BE2C (cell line): ENCODE results near the gene SLC29A1.

Experiments used
- DNase-seq: peaks from one replicate; pipeline ENCODE4 v3.0.0-alpha.2; 2020
- H3K27me3 ChIP-seq: fragments of 250-450 bp; sonication (Bioruptor Pico); 2 replicates; pipeline ENCODE4 v1.5.1; 2020; ENCODE audit warnings: mild to moderate bottlenecking
- H3K36me3 ChIP-seq: fragments of 250-450 bp; sonication (Bioruptor Pico); 2 replicates; pipeline ENCODE4 v1.5.1; 2020; ENCODE audit warnings: mild to moderate bottlenecking
- H3K4me1 ChIP-seq: fragments of 250-450 bp; sonication (Bioruptor Pico); 2 replicates; pipeline ENCODE4 v1.5.1; 2020
- H3K4me3 ChIP-seq: 2 replicates; pipeline ENCODE4 v1.5.1; 2011; ENCODE audit warnings: low read depth, low read length
- H3K9me3 ChIP-seq: fragments of 250-450 bp; sonication (Bioruptor Pico); 2 replicates; pipeline ENCODE4 v1.5.1; 2020
- CTCF ChIP-seq: IDR thresholded peaks from 2 replicates; pipeline ENCODE4 v1.5.1; 2012; ENCODE audit warnings: mild to moderate bottlenecking, low read depth, low read length

The SLC29A1 gene

GRCh38 chr6:44245912-44246662, 22.7 kb downstream of the SLC29A1 start:
- H3K36me3 ChIP-seq: peaks cover 41% of the 10 kb centered on the region
- TF ChIP-seq CTCF: peak; percentile 33; the same call in 1 of the 2 replicates
- no peaks in the 10 kb centered on the region for H3K27me3 ChIP-seq
- peak; percentile 92 for DNase-seq
- no peaks in the 10 kb centered on the region for H3K9me3 ChIP-seq
- peaks cover 8% of the 10 kb centered on the region for H3K4me1 ChIP-seq
- H3K4me3 ChIP-seq: peak overlapping the region; percentile 94

DNA sequence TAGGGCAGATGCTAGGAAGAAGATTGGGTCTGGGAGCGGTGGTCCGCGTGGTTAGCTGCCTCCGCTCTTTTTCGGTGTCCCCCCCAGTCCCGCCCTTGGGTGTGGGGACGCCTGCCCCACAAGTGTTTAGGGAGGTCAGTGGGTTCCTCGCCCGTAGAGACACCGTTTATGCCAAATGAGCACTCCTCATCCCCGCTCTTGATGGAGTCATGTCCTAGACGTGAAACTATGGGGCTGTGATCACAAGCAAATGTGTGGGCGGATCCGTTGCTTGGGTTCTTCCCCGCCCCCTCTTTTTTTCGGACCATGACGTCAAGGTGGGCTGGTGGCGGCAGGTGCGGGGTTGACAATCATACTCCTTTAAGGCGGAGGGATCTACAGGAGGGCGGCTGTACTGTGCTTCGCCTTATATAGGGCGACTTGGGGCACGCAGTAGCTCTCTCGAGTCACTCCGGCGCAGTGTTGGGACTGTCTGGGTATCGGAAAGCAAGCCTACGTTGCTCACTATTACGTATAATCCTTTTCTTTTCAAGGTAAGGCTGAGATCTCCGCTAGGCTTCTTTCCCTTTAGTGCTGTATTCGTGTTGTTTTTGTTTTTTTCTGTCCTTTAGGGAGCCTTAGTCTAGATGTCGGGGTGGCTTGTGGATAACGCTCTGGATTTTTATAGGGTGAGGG, 23.4 kb downstream of the SLC29A1 start, which contains the start of gene HSP90AB1:
Gene HSP90AB1, plus strand, starts transcription at position 439 of the 675 bp plus-strand sequence. CDS start 1,529 bp downstream, outside the sequence.
- Histone ChIP-seq H3K9me3 (no peaks in the 10 kb centered on the region), H3K4me3 (peak within 1 kb of the TSS; percentile 94), H3K4me1 (peaks cover 8% of the 10 kb centered on the region), H3K27me3 (no peaks in the 10 kb centered on the region), H3K36me3 (peaks cover 48% of the 10 kb centered on the region)
- no peak for TF ChIP-seq CTCF
- DNase-seq: peak; percentile 95

- peaks cover 56% of the 10 kb centered on the region for H3K36me3 ChIP-seq
Observed at GRCh38 chr6:44247338-44248302, 24.2 kb downstream of the SLC29A1 start.

GRCh38 chr6:44248579-44248978, 25.2 kb downstream of the SLC29A1 start:
- Histone ChIP-seq H3K9me3 (no peaks in the 10 kb centered on the region), H3K27me3 (no peaks in the 10 kb centered on the region), H3K4me3 (peak overlapping the region; percentile 94), H3K36me3 (peaks cover 66% of the 10 kb centered on the region), H3K4me1 (peaks cover 8% of the 10 kb centered on the region)
- DNase-seq: no peak
- no peak for TF ChIP-seq CTCF

More at GRCh38 chr6:44247338-44248302, 24.2 kb downstream of the SLC29A1 start:
- peak overlapping the region; percentile 94 for H3K4me3 ChIP-seq
- H3K4me1 ChIP-seq: peaks cover 8% of the 10 kb centered on the region
- peak; percentile 56 for DNase-seq
- no peaks in the 10 kb centered on the region for H3K9me3 ChIP-seq
- H3K27me3 ChIP-seq: no peaks in the 10 kb centered on the region
- TF ChIP-seq CTCF: no peak

DNA sequence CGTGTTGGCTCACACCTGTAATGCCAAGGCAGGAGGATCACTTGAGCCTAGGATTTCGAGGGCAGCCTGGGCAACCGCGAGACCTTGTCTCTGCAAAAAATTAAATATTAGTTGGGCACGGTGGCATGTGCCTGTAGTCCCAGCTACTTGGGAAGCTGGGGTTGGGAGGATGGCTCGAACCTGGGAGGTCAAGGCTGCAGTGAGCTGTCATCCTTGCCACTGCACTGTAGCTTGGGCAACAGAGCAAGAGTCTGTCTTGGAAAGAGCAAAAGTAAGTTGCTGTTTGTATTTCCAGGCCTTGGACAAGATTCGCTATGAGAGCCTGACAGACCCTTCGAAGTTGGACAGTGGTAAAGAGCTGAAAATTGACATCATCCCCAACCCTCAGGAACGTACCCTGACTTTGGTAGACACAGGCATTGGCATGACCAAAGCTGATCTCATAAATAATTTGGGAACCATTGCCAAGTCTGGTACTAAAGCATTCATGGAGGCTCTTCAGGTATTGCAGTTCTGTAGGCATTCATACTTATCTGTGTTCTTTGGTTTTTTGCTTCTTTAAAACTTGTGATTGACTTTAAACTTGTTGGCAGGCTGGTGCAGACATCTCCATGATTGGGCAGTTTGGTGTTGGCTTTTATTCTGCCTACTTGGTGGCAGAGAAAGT, 25.8 kb downstream of the SLC29A1 start:
- no peaks in the 10 kb centered on the region for H3K27me3 ChIP-seq
- TF ChIP-seq CTCF: no peak
- DNase-seq: no peak
- H3K36me3 ChIP-seq: peaks cover 72% of the 10 kb centered on the region
- no peaks in the 10 kb centered on the region for H3K9me3 ChIP-seq
- H3K4me3 ChIP-seq: peak overlapping the region; percentile 94
- peaks cover 8% of the 10 kb centered on the region for H3K4me1 ChIP-seq
